NCI-H1930 (cell line): ENCODE measurements around the gene FGD6.
"Not testable (repeated sequence)": the region's sequence is repeated elsewhere in the genome, so short reads cannot be mapped to it uniquely, and the experiment has no call there.

Source experiments
- DNase-seq, 2 experiments: peaks; one replicate each; lab custom pipeline; 2025; lab: John Stamatoyannopoulos, UW

The FGD6 gene

DNA sequence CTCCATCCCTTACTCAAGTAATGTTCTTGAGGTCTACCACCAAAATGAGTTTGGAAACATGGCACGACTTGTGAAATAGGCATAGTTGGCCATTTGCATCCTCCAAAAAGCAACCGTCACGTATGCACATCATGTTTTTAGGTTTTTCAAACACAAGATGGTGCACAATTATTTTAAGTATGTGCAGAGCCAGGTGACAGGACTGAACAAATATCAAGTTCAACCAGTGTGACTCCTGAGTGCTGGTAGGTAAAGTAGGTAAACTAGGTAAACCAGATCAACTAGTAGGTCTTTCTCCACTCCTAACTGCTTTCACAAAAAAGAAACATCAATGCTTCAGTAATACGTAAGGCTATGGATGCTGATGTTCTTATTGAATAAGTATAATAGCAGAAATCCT, 39.1 kb downstream of the FGD6 start:
- no peak for DNase-seq

DNA sequence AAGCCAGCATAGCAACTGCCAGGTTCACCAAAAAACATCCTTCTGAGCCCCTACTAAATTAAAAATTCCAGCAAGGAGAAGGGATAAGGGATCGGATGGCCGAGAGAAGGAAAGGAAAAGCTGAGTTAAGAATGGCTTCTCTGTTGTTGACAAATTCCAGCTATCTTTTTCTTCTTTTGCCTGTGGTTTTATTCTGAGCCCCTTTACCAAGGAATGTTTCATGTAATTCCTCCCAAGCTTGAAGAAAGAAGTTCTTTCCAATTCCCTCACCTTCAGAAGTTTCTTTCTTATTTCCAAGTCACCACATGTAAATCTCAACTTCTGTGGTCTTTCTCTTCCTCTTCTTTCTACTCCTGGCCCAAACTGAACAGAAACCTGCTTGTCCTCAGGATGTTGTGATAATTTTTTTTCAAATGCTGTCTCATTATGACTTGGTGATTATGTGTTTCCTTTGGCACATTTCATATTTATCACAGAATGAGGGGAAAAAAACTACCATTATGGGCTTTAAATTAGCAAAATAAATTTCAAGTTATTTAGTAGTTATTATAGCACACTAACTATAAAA, 40.0 kb downstream of the FGD6 start:
- DNase-seq, result no peak

DNA sequence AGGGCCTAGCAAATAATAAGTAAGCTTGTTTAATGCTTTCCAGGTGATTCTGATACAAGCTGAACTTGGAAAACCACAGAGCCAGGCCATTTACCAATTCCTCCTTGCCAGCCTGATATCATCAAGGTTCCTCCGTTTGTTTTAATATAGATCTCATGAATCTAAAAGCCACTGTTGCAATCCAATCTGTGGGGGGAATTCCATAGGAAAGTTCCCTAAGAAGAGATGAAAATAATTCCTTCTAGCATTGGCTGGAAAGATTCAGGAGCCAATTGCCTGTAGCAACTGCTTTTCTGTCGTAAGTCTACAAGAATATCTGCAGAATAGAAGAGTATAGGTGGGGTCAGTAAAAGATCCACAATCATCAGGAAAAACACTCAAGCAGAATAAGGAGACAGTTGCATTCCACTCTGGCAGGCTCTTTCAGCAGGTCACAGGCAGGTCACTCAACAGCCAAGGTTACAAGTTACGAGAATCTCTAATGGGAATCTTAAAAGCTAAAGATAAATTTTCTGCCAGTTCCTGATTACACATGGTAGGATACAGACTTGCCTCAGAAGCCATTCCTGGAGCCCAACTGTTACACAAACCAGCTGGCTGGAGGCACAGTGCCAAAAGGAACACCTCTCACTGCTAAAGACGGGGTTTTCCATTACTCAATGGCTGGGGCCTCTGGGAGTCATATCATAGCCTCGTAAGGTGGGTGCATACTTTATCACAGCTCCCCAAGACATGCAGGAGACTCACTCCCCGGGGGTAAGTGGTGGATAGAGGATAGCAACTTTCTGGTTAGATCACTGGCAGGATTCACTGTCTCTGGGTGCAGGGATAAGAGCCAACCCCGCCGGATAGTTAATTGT, 43.6 kb downstream of the FGD6 start:
- no peak for DNase-seq

- DNase-seq, result no peak
These were observed 47.9 kb downstream of the FGD6 start for GRCh38 chr12:95169368-95169767.

- no peak for DNase-seq
These were observed 48.5 kb downstream of the FGD6 start for GRCh38 chr12:95168746-95169145.

DNA sequence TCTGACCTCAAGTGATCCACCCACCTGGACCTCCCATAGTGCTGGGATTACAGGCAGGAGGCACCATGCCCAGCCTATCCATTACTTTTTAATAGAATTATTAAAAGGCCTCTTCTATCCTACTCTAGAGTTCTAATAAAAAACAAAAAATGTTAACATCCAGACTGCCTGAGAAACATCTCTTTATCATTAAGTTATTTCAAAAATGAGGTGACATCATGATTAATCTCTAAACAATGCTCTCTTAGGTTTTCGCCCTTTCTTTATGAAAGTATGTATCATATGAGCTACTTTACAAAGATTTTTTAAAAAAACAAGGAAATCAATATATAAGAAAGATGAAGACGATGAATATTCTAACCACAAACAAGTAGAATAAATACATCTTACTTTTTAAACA, 52.6 kb downstream of the FGD6 start:
- no peak for DNase-seq

- no peak for DNase-seq
These were observed 58.3 kb downstream of the FGD6 start for GRCh38 chr12:95158919-95159318.

DNA sequence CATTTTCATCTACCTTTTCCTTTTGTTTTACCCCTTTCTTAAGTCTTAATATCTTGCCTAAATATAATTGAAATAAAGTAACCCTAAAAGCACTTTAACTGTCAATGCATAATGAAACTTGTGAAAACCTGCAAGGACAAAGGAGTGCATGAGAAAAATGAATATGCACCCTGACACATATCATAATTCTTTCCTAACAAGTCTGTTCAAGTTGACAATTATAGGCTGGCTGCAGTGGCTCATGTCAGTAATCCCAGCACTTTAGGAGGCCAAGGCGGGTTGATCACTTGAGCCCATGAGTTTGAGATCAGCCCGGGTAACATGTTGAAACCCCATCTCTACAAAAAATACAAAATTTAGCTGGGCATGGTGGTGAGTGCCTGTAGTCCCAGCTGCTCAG, 65.4 kb downstream of the FGD6 start:
- no peak for DNase-seq

DNA sequence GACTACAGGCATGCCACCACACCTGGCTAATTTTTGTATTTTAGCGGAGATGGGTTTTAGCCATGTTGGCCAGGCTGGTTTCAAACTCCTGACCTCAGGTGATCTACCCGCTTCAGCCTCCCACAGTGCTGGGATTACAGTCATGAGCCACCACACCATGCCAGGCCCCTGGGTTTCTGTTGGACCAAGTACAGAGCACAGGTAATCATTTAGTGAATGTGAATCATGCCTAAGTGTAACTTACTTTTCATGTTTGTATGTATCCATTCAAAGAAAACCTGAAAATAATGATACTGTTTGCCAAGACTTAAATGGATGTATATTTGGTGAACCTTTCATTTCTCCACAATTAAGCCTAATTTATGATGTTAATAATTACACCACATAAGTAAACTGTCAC, 65.9 kb downstream of the FGD6 start:
- no peak for DNase-seq

- DNase-seq, result no peak
These were observed 66.8 kb downstream of the FGD6 start for GRCh38 chr12:95150501-95150900.

DNA sequence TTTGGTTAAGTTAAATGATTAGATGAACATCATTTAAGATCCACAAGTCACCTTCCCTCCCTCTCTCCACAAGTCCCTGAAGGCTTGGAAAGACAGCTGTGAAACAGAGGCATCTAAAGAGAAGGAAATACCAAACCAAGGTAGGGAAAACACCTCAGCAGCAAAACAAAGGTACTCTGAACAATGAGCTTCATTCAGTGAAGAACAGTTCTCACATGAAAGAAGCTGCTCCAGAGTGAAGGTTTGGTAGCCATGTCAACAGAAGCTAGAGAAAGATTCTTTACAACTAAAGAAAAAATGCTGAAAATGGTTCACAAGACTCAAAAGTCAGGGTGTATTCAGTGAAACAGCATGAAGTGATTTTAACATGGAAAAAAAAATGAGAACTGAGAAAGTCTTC, 69.4 kb downstream of the FGD6 start:
- DNase-seq, result no peak

- DNase-seq, result no peak
These were observed 70.5 kb downstream of the FGD6 start for GRCh38 chr12:95146769-95147168.

DNA sequence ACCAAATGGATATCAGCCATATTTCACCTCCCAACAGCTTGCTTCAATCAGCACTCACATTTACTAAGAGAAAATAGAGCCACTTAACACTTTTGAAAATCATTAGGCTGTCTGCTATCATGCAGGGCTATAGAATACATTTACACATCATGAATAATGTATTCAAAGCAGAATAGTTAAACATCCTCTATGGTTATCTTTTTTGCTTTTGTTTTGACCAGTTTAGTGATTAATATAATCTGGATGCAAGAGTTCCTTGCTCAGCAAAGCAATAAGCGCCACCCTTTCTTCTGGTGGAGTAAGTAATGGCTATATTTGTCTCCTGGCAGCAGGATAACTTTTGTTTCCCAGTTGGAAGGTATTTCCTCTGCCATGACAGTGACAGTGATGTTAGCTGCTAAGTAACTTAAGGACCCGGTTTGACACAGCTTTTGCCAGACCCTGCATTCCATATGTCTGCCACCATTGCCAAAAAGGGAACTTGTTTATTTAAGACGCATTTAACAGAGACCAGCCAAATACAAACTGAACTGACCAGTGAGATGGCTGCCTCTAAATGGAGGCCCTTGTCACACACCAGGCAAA, 73.6 kb downstream of the FGD6 start:
- no peak for DNase-seq

DNA sequence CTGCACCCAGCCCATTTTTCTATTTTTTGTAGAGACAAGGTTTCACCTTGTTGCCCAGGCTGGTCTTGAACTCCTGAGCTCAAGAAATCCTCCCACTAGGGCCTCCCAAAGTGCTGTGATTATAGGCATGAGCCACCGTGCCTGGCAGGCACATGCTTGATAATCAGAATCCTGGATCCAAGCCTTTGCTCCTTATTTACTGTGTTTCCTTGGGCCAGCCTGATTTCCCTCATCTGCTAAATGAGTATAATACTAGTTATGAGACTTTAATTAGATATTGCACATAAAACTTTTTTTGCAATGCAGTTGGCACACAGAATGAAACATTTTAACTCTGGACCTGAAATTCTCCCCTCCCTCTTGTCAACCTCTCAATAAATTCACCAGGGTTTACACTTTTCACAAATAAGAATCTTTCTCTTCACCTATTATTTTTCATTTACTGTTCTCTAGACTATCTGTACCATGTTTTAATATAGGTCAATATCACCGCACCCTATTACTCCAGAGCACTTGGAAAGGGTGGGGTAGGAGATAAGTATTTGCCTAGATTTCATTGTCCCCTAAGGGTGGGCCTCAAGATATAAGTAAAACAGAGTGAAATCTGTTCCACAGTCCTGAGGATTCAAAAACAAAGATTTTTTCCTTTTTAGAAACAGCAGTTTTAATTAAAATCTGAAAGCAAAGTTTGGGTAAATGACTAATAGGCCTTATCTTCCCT, 74.7 kb downstream of the FGD6 start:
- DNase-seq, result no peak

- DNase-seq, result no peak
These were observed 76.0 kb downstream of the FGD6 start for GRCh38 chr12:95141310-95141709.

- not testable (repeated sequence) for DNase-seq
These were observed 79.2 kb downstream of the FGD6 start for GRCh38 chr12:95138031-95138430.

GRCh38 chr12:95136598-95136997, 80.7 kb downstream of the FGD6 start:
- DNase-seq, result no peak

- DNase-seq, result no peak
These were observed 83.2 kb downstream of the FGD6 start for GRCh38 chr12:95134085-95134484.

GRCh38 chr12:95131589-95132340, 85.5 kb downstream of the FGD6 start:
- DNase-seq, result no peak

DNA sequence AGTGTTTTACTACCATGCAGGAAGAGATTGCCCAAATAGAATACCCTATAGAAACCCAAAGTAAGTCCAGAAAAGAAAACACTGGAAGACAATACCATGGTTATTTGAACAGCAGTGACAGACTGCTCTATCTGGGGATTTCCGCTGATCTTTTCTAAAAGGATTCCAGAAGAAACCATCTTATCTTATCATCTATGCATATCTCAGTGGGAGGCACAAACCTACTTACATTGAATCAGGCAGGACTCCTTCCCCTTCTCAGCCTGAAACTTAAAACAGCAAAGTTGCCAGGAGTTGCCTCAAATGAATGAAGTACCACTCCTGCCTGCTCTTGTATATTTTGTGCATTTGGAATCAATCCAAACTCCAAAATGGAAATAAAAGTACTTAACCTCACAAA, 87.2 kb downstream of the FGD6 start:
- DNase-seq, result no peak

DNA sequence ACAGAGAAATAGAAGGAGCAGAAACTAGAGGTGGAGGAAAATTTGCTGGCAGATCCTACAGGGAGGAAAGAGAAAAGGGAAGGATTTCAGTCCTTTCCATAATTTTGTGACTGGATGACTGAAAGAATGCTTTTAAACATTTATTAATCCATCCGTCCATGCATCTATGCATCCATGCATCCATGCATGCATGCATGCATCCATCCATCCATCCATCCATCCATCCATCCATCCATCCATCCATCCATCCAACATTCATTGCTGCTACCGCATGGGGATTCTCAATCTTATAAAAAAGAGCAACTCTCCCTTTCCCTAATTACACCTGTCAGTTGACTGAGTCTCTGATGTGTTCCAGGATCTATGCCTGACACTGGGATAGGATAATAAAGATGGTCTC, 88.2 kb downstream of the FGD6 start:
- no peak for DNase-seq

- DNase-seq, result no peak
These were observed 90.5 kb downstream of the FGD6 start for GRCh38 chr12:95126736-95127135.
